Keratinocyte (primary cell): Measurements from ENCODE around the gene KRT77.

Experiments used
- CTCF ChIP-seq, 3 experiments: IDR thresholded peaks in 1 of 3; conservative IDR thresholded peaks in 1 of 3; optimal IDR thresholded peaks in 1 of 3; 2 replicates in 2 of 3; 3 replicates in 1 of 3; pipeline versions ENCODE3 to v1.5.1; 2011; ENCODE audit warnings: low read length in 3 of 3, mild to moderate bottlenecking in 3 of 3, moderate library complexity in 2 of 3, control low read depth in 1 of 3, inconsistent platforms in 1 of 3; ENCODE audit not compliant: insufficient read depth in 2 of 3; ENCODE audit errors: extremely low read depth in 1 of 3
- EZH2 ChIP-seq: IDR thresholded peaks from one replicate; pipeline ENCODE4 v1.6.1; 2012; ENCODE audit warnings: inconsistent platforms, mild to moderate bottlenecking, low read length, moderate library complexity

DNA sequence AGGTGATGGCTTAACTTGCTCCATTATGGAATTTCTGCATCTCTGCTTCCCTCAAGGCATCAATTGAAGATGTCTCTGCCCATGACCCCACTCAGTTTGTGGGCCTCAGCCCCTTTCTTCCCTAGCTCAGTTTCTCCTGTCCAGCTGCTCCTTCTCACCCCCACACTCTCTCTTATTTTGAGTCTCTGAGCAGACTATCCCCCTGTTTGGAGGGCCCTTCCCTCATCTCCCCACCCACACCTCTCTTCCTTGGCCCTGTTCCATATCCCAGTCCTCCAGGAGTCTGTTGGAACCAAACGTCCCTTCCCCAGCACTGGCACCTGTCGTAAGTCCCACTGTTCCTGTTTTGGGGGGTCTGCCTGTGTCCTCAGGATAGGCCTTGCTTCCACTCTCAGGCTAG lies 14.8 kb downstream of the KRT77 start:
- TF ChIP-seq CTCF (optimal IDR thresholded peaks at IDR 0.05 in 1 of 3, IDR thresholded peaks at IDR 0.05 in 1 of 3, conservative IDR thresholded peaks at IDR 0.05 in 1 of 3; ENCODE audit: extremely low read depth in 1 of 3, insufficient read depth in 2 of 3, low read length in 3 of 3): no peak
- TF ChIP-seq EZH2: no peak
